K562 (cell line): ENCODE measurements around the gene LHPP. TPM values are rescaled to one million over a fixed set of nuclear protein-coding genes. Genes with fewer than 3 reads are reported as not detected.
A peak's percentile ranks its signal among the peaks of the same experiment; 100 is the strongest.

Source experiments
- ATAC-seq: fragments of 200-7000 bp; cut with Tn5 transposase; 3 replicates; pipeline ENCODE4 v1.9.1; 2020; ENCODE audit warnings: moderate library complexity
- BruUV-seq: library from RNA; stranded (reverse); fragments of 400-500 nt; replicated peaks from 2 replicates; lab custom pipeline; 2021; lab: Mats Ljungman, UMichigan
- CTCF ChIA-PET: fragments of 300-600 bp; formaldehyde crosslinking; extraction: SDS; loops from one replicate; lab custom pipeline; 2021; ENCODE audit warnings: low intra/inter-chr PET ratio; lab: Yijun Ruan, JAX
- POLR2A ChIA-PET: fragments of 300-600, 350-650 bp; sonication (Branson Sonifier 250); formaldehyde crosslinking; extraction: SDS; loops from one replicate; lab custom pipeline; 2021; ENCODE audit warnings: antibody characterized with exemption, inconsistent platforms; lab: Yijun Ruan, JAX
- DNase-seq, 4 experiments: peaks; one replicate each; pipeline versions ENCODE4 v3.0.0 to v3.0.0-alpha.2; 2011 to 2018; ENCODE audit warnings: low spot score in 3 of 4, mixed read lengths in 3 of 4; ENCODE audit errors: extremely low read depth in 1 of 4
- FAIRE-seq: peaks from 2 replicates; lab custom pipeline; 2011; peaks lifted over from hg19 to GRCh38; lab: Jason Lieb, UNC
- H2AFZ ChIP-seq: 2 replicates; pipeline ENCODE4 v1.6.0; 2011; ENCODE audit warnings: low read depth, low read length, control low read depth, inconsistent platforms
- H3K27ac ChIP-seq: fragments of 200-600 bp; 3 replicates; pipeline ENCODE4 v1.8.0; 2011; ENCODE audit warnings: low read depth, mild to moderate bottlenecking, control low read depth, inconsistent platforms, low read length, moderate library complexity, mixed read lengths; ENCODE audit errors: extremely low read depth
- H3K27me3 ChIP-seq, 2 experiments: fragments of 300-600 bp in 1 of 2; 2 replicates in 1 of 2; 3 replicates in 1 of 2; pipeline versions ENCODE4 v1.6.0 to v1.8.0; 2011; ENCODE audit warnings: inconsistent platforms in 2 of 2, low read length in 2 of 2, mild to moderate bottlenecking in 1 of 2, mixed read lengths in 1 of 2, moderate library complexity in 1 of 2; ENCODE audit not compliant: control insufficient read depth in 2 of 2, insufficient read depth in 2 of 2
- H3K36me3 ChIP-seq: fragments of 300-600 bp; 3 replicates; pipeline ENCODE4 v1.8.0; 2011; ENCODE audit warnings: mild to moderate bottlenecking, low read length, inconsistent platforms; ENCODE audit not compliant: control insufficient read depth, insufficient read depth
- H3K4me1 ChIP-seq, 2 experiments: fragments of 200-600 bp in 1 of 2; replicated peaks in 1 of 2; 2 replicates in 1 of 2; 3 replicates in 1 of 2; pipeline versions ENCODE4 v1.5.1 to v1.8.0; 2011; ENCODE audit warnings: inconsistent platforms in 2 of 2, low read length in 2 of 2, mild to moderate bottlenecking in 1 of 2, mixed read lengths in 1 of 2, moderate library complexity in 1 of 2; ENCODE audit not compliant: control insufficient read depth in 2 of 2, insufficient read depth in 2 of 2
- H3K4me2 ChIP-seq: 2 replicates; pipeline ENCODE4 v1.6.1; 2011; ENCODE audit warnings: low read length, control low read depth, inconsistent platforms, mixed read lengths; ENCODE audit not compliant: insufficient read depth
- H3K4me3 ChIP-seq: fragments of 200-600 bp; sonication (generic), shearing (Covaris generic); 2 replicates; pipeline ENCODE4 v1.5.1; 2016; ENCODE audit warnings: control low read depth, inconsistent platforms
- H3K79me2 ChIP-seq: fragments of 200-600 bp; 3 replicates; pipeline ENCODE4 v1.8.0; 2011; ENCODE audit warnings: low read length, inconsistent platforms; ENCODE audit not compliant: control insufficient read depth, insufficient read depth
- H3K9ac ChIP-seq, 2 experiments: 2 replicates each; pipeline versions ENCODE4 v1.6.0 to v1.6.1; 2011; ENCODE audit warnings: low read depth in 2 of 2, low read length in 2 of 2, control low read depth in 1 of 2, inconsistent platforms in 1 of 2, mild to moderate bottlenecking in 1 of 2, mixed read lengths in 1 of 2; ENCODE audit not compliant: insufficient read depth in 1 of 2
- H3K9me1 ChIP-seq: one replicate; pipeline ENCODE4 v1.6.0; 2011; ENCODE audit warnings: inconsistent platforms, mild to moderate bottlenecking, low read length, moderate library complexity; ENCODE audit not compliant: control insufficient read depth, insufficient read depth
- H3K9me3 ChIP-seq: replicated peaks from 2 replicates; pipeline ENCODE4 v1.5.1; 2011; ENCODE audit warnings: low read depth, low read length, inconsistent platforms; ENCODE audit not compliant: control insufficient read depth, insufficient read depth
- H4K20me1 ChIP-seq: replicated peaks from 2 replicates; pipeline ENCODE4 v1.6.1; 2011; ENCODE audit warnings: low read length, inconsistent platforms, mixed read lengths; ENCODE audit not compliant: control insufficient read depth, insufficient read depth
- COPS2 ChIP-seq: fragments of 450-650 bp; conservative IDR thresholded peaks from 2 replicates; pipeline ENCODE4 v1.6.1; 2016; ENCODE audit warnings: mild to moderate bottlenecking, moderate library complexity
- MEF2D ChIP-seq: conservative IDR thresholded peaks from 2 replicates; pipeline ENCODE4 v1.6.1; 2016; ENCODE audit warnings: low read depth, missing genetic modification characterization, missing compliant biosample characterization
- RCOR1 ChIP-seq, 2 experiments: IDR thresholded peaks; 2 replicates each; pipeline ENCODE4 v1.6.1; 2012; ENCODE audit warnings: low read depth in 2 of 2, low read length in 2 of 2, borderline replicate concordance in 1 of 2, improper control_type of control experiment in 1 of 2
- SRSF1 ChIP-seq: fragments of 200-400 bp; formaldehyde crosslinking; IDR thresholded peaks from 2 replicates; pipeline ENCODE4 v1.6.1; 2017; ENCODE audit warnings: mild to moderate bottlenecking, low read depth, low read length, moderate library complexity
- ZHX1 ChIP-seq: fragments of 150-350 bp; conservative IDR thresholded peaks from 2 replicates; pipeline ENCODE4 v1.6.1; 2014; ENCODE audit warnings: low read length
- ZNF280B ChIP-seq: fragments of 250-450 bp; sonication (Bioruptor Pico); IDR thresholded peaks from 2 replicates; pipeline ENCODE4 v1.5.1; 2021; ENCODE audit warnings: mild to moderate bottlenecking
- ZNF778 ChIP-seq: fragments of 450-650 bp; formaldehyde crosslinking; IDR thresholded peaks from 2 replicates; pipeline ENCODE4 v1.4.0; 2020; ENCODE audit warnings: mild to moderate bottlenecking, moderate library complexity
- WGBS: fragments of 100-300 bp; shearing (Covaris generic); methylation state at CpG from one replicate; pipeline ENCODE4 v1.1.6; 2016; ENCODE audit warnings: low coverage, mixed read lengths; ENCODE audit not compliant: insufficient coverage; ENCODE audit errors: missing lambda C conversion rate; 5-methylcytosine and 5-hydroxymethylcytosine counted together
- in situ Hi-C: fragments of 300-500 bp; cut with MboI; formaldehyde crosslinking; loops from 4 replicates; pipeline ENCODE4 v1.15.0; 2018; ENCODE audit warnings: inconsistent platforms, mixed read lengths
- intact Hi-C: fragments of 100-400 bp; cut with micrococcal nuclease; formaldehyde crosslinking; loops from 2 replicates; pipeline ENCODE4 v1.14.2; 2022
- polyA plus RNA-seq, 8 experiments: library from polyadenylated mRNA; depleted of rRNA in 4 of 8; stranded (reverse) in 5 of 8; unstranded in 3 of 8; fragments of >200 nt; fragmentation: Nextera tagmentation in 2 of 8; fragmentation: Illumina TruSeq in 1 of 8; extraction: Ambion mirVana in 2 of 8; extraction: Trizol in 1 of 8; gene quantifications; 2 replicates each; pipeline versions ENCODE4 v1.2.1 to v1.2.3, GENCODE V29; 2011 to 2014; ENCODE audit warnings: inconsistent platforms in 1 of 8, missing spikeins in 1 of 8
- total RNA-seq, 7 experiments: library from RNA; depleted of rRNA in 6 of 7; stranded (reverse); fragments of >200 nt in 6 of 7; fragmentation: Illumina TruSeq in 2 of 7; extraction: Trizol in 2 of 7; gene quantifications; 2 replicates each; pipeline versions ENCODE4 v1.2.1 to v1.2.3, GENCODE V29; 2011 to 2021; ENCODE audit warnings: low replicate concordance in 1 of 7

Gene LHPP
- total and polyA plus RNA-seq, 9 of the 15 experiments (the other 6 are each of a cell fraction or from before 2014, with no cell fraction given) = 0.34 to 7.4 (median 3.0) TPM

GRCh38 chr10:124520558-124521428 lies 59.2 kb downstream of the LHPP start:
- BruUV-seq = no TSS peak
- Histone ChIP-seq H3K4me1 (peaks cover 0 to 37% of the 10 kb centered on the region in 2 experiments; a peak in 2 of 5 replicates), H2AFZ (no peak overlapping the region), H3K79me2 (no peaks in the 10 kb centered on the region), H4K20me1 (no peaks in the 10 kb centered on the region), H3K9me3 (no peaks in the 10 kb centered on the region), H3K4me3 (no peak overlapping the region), H3K27ac (no peak overlapping the region), H3K27me3 (peaks cover 0 to 25% of the 10 kb centered on the region in 2 experiments; a peak in 3 of 5 replicates), H3K4me2 (no peak overlapping the region), H3K9ac (0 out of 4 replicates have a peak overlapping the region, but pooled peaks of 1 of the 2 experiments have one; percentile 4), H3K9me1 (no peaks in the 10 kb centered on the region), H3K36me3 (no peaks in the 10 kb centered on the region)
- in situ Hi-C loops = loop anchor here (25.0 kb wide), 1 partner anchor 508 kb away; no protein-coding TSS in a partner anchor
- no peak for ATAC-seq
- intact Hi-C loops = no loop called here
- no peak for TF ChIP-seq ZHX1
- no peak for TF ChIP-seq RCOR1 (IDR thresholded peaks at IDR 0.05; ENCODE audit: borderline replicate concordance in 1 of 2, low read depth in 2 of 2, low read length in 2 of 2)
- no peak for TF ChIP-seq SRSF1
- no peak for TF ChIP-seq MEF2D (tag)
- no peak for TF ChIP-seq COPS2
- TF ChIP-seq ZNF778 (CRISPR knock-in tag) = no peak
- no peak for TF ChIP-seq ZNF280B (CRISPR knock-in tag)
- no peak for FAIRE-seq
- POLR2A ChIA-PET = no interaction called here
- no peak for DNase-seq
- WGBS = 17% methylated on average over 18 of the region's 20 CpGs
- CTCF ChIA-PET = no interaction called here
